ENCODE measurements around the gene GPR84. TPM values are rescaled to one million over a fixed set of nuclear protein-coding genes. Genes with fewer than 3 reads are reported as not detected.
A peak's percentile ranks its signal among the peaks of the same experiment; 100 is the strongest.

GPR84 gene
- total and polyA plus RNA-seq, 7 experiments from 2014 or later = 1.2 to 13.1 (median 3.9) TPM; not detected in 4

DNA sequence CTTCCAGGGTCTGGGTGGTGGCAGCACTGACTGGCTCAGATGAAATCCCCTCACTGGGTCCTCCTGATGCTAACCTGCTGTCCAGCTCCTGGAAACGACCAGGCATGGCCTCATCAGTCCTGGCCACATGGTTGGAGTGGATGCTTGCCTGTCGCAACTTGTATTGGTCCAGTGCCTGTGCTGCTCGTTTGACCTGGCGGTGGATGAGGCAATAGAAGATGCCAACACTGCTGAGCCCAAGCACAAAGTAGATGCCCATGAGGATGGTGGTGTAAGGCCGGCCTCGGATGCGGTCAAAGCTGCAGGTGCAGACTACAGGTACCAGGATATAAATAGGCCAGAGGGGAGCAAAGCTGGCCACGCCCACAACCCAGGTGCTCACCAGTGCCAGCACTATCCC, 1.2 kb downstream of the GPR84 start:
- no peaks in the 10 kb centered on the region for H3K9me3 ChIP-seq (ENCODE audit: control insufficient read depth in 2 of 3, low read length in 3 of 3)
- Mint-ChIP-seq H3K27me3 (peaks cover 0 to 7% (median 0%) of the 10 kb centered on the region in 5 donors), H3K4me3 (peak overlapping the region in 1 of 10 donors; percentile 73), H3K27ac (peak overlapping the region in 2 of 9 donors; percentile 41 to 68), H3K9me3 (no peaks in the 10 kb centered on the region), H3K4me1 (peaks cover 20 to 34% (median 29%) of the 10 kb centered on the region in 7 donors), H3K36me3 (no peaks in the 10 kb centered on the region)
- ChIA-PET POLR2A (interaction anchor here (0.6 to 1.6 kb wide), 7 partner anchors 8 to 111 kb away, joined by 3 to 7 read pairs (median 3); partner anchors contain the start of genes CBX5 and HNRNPA1), CTCF (interaction anchor here (0.9 to 4.0 kb wide), 4 partner anchors 16 to 147 kb away, joined by 3 to 36 read pairs (median 6); no protein-coding TSS in a partner anchor)
- ATAC-seq (no peak), DNase-seq (no peak)
- intact Hi-C loops (cut with micrococcal nuclease) = loop anchor here in 1 of 2 donors (1.0 kb wide), 1 partner anchor 357 kb away; no protein-coding TSS in a partner anchor
- H3K27ac ChIP-seq (ENCODE audit: low read depth, low read length) = no peak overlapping the region
- H3K27me3 ChIP-seq (ENCODE audit: control insufficient read depth in 2 of 2, insufficient read depth in 2 of 2, low read length in 2 of 2) = no peaks in the 10 kb centered on the region
- H3K4me3 ChIP-seq (ENCODE audit: low read length) = no peak overlapping the region
- no peaks in the 10 kb centered on the region for H3K36me3 ChIP-seq (ENCODE audit: control insufficient read depth in 2 of 3, insufficient read depth in 3 of 3, low read length in 3 of 3)
- H3K4me1 ChIP-seq (ENCODE audit: control insufficient read depth in 2 of 2, insufficient read depth in 2 of 2, low read length in 2 of 2) = peaks cover 7 to 17% of the 10 kb centered on the region in 2 donors

DNA sequence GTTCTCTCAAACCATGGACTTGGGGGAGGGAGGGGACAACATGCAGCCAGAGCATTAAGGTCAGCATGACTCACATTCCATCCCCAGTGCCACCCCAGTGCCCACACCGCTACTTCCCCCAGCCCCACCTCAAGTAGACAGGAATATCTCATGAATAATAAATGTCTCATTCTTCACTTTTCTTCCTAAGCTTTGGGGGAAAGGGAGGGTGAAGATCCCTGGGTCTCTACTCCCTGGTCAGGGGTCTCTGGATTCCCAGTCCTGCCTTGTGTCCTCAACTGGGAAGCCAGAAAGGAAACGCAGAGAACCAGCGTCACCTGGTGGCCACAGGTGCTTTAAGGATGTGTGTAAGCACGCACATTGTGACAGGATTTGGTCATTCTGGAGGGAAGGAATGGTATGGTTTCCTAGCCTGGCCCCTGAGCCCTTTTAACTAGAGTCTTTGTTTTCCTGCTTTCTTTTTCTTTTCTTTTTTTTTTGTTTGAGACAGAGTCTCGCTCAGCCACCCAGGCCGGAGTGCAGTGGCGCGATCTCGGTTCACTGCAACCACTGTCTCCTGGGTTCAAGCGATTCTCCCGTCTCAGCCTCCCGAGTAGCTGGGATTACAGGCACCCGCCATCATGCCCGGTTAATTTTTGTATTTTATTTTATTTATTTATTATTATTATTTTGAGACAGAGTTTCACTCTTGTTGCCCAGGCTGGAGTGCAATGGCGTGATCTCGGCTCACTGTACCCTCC, 3.4 kb downstream of the GPR84 start:
- H3K4me1 Mint-ChIP-seq = peaks cover 19 to 38% (median 21%) of the 10 kb centered on the region in 7 donors
- no peaks in the 10 kb centered on the region for H3K9me3 Mint-ChIP-seq
- H3K27me3 ChIP-seq (ENCODE audit: control insufficient read depth in 2 of 2, insufficient read depth in 2 of 2, low read length in 2 of 2) = no peaks in the 10 kb centered on the region
- no peaks in the 10 kb centered on the region for H3K36me3 ChIP-seq (ENCODE audit: control insufficient read depth in 2 of 3, insufficient read depth in 3 of 3, low read length in 3 of 3)
- H3K4me3 Mint-ChIP-seq = peak overlapping the region in 8 of 10 donors; percentile 11 to 59 (median 41)
- H3K9me3 ChIP-seq (ENCODE audit: control insufficient read depth in 2 of 3, low read length in 3 of 3) = no peaks in the 10 kb centered on the region
- ChIA-PET CTCF (interaction anchor here (0.9 to 4.0 kb wide), 11 partner anchors 11 to 146 kb away, joined by 3 to 36 read pairs (median 4); no protein-coding TSS in a partner anchor), POLR2A (interaction anchor here (0.9 to 5.6 kb wide), 6 partner anchors 24 to 81 kb away, joined by 3 to 68 read pairs (median 4); partner anchors contain the start of genes CBX5, COPZ1 and HNRNPA1)
- peaks cover 5 to 24% of the 10 kb centered on the region in 2 donors for H3K4me1 ChIP-seq (ENCODE audit: control insufficient read depth in 2 of 2, insufficient read depth in 2 of 2, low read length in 2 of 2)
- ATAC-seq = no peak
- intact Hi-C loops (cut with micrococcal nuclease) = loop anchor here (1.0 to 2.0 kb wide), 3 partner anchors 67 to 141 kb away; no protein-coding TSS in a partner anchor
- no peaks in the 10 kb centered on the region for H3K36me3 Mint-ChIP-seq
- no peak overlapping the region for H3K27ac ChIP-seq (ENCODE audit: low read depth, low read length)
- no peak overlapping the region for H3K4me3 ChIP-seq (ENCODE audit: low read length)
- H3K27ac Mint-ChIP-seq = peak overlapping the region in 7 of 9 donors; percentile 28 to 79 (median 60)
- H3K27me3 Mint-ChIP-seq = no peaks in the 10 kb centered on the region
- peak in 7 of 9 donors; percentile 27 to 60 (median 41) for DNase-seq

DNA sequence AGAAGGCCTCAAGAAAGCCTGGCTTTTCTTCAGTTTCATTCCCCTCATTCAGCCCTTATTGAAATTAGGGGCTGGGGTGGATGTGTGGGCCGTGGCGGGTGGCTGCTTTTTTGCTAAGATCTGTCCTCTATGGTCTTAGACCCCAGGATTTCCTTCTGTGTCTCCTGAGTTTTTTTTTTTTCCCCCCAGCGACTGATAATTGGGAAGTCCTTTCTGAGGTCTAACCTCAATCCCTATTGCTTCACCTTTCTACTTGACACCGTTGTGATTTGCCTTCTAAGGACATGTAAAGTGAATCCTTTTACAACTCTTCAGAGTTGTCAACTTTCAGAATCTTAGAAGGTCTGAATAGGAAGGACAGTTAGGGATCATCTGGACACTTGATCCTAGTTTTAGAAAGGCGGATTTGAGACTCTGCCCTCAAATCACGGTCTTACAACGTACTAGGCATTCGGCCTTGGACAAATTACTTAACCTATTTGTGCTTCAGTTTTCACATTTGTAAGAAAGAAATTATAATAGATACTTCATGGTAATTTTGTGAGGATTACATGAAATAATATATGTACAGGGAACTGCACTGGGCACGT, 4.4 kb downstream of the GPR84 start:
- peak overlapping the region; percentile 88 for H3K4me3 ChIP-seq (ENCODE audit: low read length)
- ChIA-PET POLR2A (interaction anchor here (0.8 to 5.6 kb wide), 13 partner anchors 8 to 111 kb away, joined by 3 to 68 read pairs (median 6); partner anchors contain the start of genes CBX5, COPZ1 and HNRNPA1), CTCF (interaction anchor here (0.7 to 4.0 kb wide), 13 partner anchors 8 to 142 kb away, joined by 3 to 41 read pairs (median 4); partner anchors contain the start of gene CBX5)
- intact Hi-C loops (cut with micrococcal nuclease) = loop anchor here (1.0 to 2.0 kb wide), 12 partner anchors 8 to 146 kb away; partner anchors contain the start of genes CBX5 (in 2 of the 2), HNRNPA1 (in 2 of the 2), COPZ1 (in 1 of the 2) and NCKAP1L (in 1 of the 2)
- no peaks in the 10 kb centered on the region for H3K36me3 ChIP-seq (ENCODE audit: control insufficient read depth in 2 of 3, insufficient read depth in 3 of 3, low read length in 3 of 3)
- no peak overlapping the region for H3K27ac Mint-ChIP-seq
- H3K27me3 ChIP-seq (ENCODE audit: control insufficient read depth in 2 of 2, insufficient read depth in 2 of 2, low read length in 2 of 2) = no peaks in the 10 kb centered on the region
- no peaks in the 10 kb centered on the region for H3K9me3 ChIP-seq (ENCODE audit: control insufficient read depth in 2 of 3, low read length in 3 of 3)
- H3K4me1 Mint-ChIP-seq = peaks cover 18 to 36% (median 24%) of the 10 kb centered on the region in 7 donors
- no peak for DNase-seq
- no peak for ATAC-seq
- no peaks in the 10 kb centered on the region for H3K36me3 Mint-ChIP-seq
- H3K4me3 Mint-ChIP-seq = peak overlapping the region in 2 of 10 donors; percentile 9 to 40
- peak overlapping the region; percentile 85 for H3K27ac ChIP-seq (ENCODE audit: low read depth, low read length)
- H3K27me3 Mint-ChIP-seq = no peaks in the 10 kb centered on the region
- no peaks in the 10 kb centered on the region for H3K9me3 Mint-ChIP-seq
- peaks cover 5 to 24% of the 10 kb centered on the region in 2 donors for H3K4me1 ChIP-seq (ENCODE audit: control insufficient read depth in 2 of 2, insufficient read depth in 2 of 2, low read length in 2 of 2)

DNA sequence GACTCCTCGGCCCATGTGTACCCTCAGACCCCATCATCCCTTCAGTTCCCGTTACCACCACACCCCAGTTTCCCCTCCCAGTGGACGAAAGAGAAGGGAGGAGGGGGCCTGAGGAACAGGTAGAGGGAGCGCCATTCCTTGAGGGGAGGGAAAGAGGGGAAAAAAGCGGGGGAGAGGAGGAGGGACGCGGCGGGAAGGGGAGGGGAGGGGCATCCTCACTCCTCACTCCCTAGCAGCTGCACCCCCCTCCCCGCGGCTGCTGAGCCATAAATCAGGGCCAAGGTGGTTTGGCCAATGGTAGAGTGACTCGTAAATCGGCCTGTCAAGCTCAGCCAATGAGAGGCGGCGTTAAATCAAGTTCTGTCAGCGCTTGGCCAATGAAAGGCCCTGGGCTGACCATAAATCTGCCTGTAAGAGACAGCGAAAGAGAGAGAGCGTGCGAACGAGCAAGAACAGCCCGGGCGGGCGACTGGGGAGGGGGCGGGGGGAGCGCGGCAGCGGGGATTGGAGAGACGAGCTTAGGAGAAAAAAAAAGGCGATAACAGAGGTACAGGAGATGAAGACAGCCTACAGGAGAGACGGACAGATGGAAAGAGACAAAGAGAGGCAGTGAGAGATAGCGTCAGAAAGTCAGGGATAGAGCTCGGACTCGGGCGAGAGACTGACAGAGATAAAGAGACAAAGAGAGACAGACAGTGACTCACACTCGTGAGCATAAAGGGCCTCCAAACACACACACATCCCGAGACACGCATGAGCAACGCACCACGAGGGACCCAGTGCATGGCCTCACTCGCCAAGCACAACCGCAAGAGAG, 5.1 kb downstream of the GPR84 start:
- intact Hi-C loops (cut with micrococcal nuclease) = loop anchor here (1.0 to 2.0 kb wide), 12 partner anchors 9 to 170 kb away; partner anchors contain the start of genes CBX5 (in 2 of the 2), HNRNPA1 (in 2 of the 2), COPZ1 (in 1 of the 2) and NCKAP1L (in 1 of the 2)
- Mint-ChIP-seq H3K9me3 (no peaks in the 10 kb centered on the region), H3K4me3 (no peak overlapping the region), H3K27ac (no peak overlapping the region), H3K4me1 (peaks cover 11 to 28% (median 18%) of the 10 kb centered on the region in 7 donors), H3K36me3 (no peaks in the 10 kb centered on the region), H3K27me3 (no peaks in the 10 kb centered on the region)
- Histone ChIP-seq H3K4me1 (ENCODE audit: control insufficient read depth in 2 of 2, insufficient read depth in 2 of 2, low read length in 2 of 2) (peaks cover 5 to 17% of the 10 kb centered on the region in 2 donors), H3K9me3 (ENCODE audit: control insufficient read depth in 2 of 3, low read length in 3 of 3) (no peaks in the 10 kb centered on the region), H3K36me3 (ENCODE audit: control insufficient read depth in 2 of 3, insufficient read depth in 3 of 3, low read length in 3 of 3) (no peaks in the 10 kb centered on the region), H3K4me3 (ENCODE audit: low read length) (peak overlapping the region; percentile 88), H3K27ac (ENCODE audit: low read depth, low read length) (peak overlapping the region; percentile 85), H3K27me3 (ENCODE audit: control insufficient read depth in 2 of 2, insufficient read depth in 2 of 2, low read length in 2 of 2) (no peaks in the 10 kb centered on the region)
- DNase-seq (peak; percentile 68 to 98 (median 94)), ATAC-seq (peak; percentile 95)
- ChIA-PET CTCF (interaction anchor here (0.6 to 4.0 kb wide), 16 partner anchors 9 to 137 kb away, joined by 3 to 41 read pairs (median 4); partner anchors contain the start of genes CBX5 and COPZ1), POLR2A (interaction anchor here (0.7 to 5.6 kb wide), 17 partner anchors 9 to 144 kb away, joined by 3 to 68 read pairs (median 5); partner anchors contain the start of genes CBX5, COPZ1 and HNRNPA1)

DNA sequence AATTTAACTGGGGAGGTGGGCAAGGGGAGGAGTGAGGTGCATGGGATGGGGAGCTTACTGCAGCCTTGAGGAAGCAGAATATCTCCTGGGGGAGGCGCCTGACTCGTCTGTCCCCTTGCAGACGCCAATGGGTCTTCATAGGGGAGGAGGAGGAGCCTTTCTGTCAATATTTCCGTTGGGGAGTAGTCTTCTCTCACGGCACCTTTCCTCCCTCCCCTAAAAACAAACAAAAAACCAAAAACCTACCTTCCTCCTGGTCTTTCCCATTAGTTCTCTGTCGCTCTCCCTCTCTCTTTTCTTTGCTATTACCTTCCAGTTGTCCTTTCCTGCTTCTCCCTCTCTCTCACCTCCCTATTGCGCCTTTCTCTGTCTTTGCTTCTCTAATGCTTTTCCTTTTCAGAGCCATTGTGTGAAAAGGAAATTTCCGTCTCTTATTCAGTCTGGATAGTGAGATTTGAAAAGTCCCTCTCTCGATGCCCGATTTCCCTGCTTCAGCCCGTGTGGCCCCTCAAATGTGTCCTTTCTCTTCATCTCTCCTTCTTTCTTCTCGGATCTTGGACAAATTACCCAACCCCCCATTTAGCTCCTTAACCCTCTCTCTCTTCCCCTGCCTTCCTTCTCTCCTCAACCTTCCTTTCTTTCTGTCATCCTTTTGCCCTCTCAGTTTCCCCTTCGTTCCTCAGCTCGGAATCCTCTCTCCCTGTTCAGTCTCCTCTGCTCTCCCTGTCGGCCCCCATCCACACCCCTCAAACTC, 5.9 kb downstream of the GPR84 start:
- peak overlapping the region; percentile 88 for H3K4me3 ChIP-seq (ENCODE audit: low read length)
- H3K27me3 ChIP-seq (ENCODE audit: control insufficient read depth in 2 of 2, insufficient read depth in 2 of 2, low read length in 2 of 2) = no peaks in the 10 kb centered on the region
- no peaks in the 10 kb centered on the region for H3K9me3 Mint-ChIP-seq
- H3K27me3 Mint-ChIP-seq = no peaks in the 10 kb centered on the region
- ATAC-seq (no peak), DNase-seq (peak in 7 of 9 donors; percentile 23 to 72 (median 36))
- POLR2A ChIA-PET = interaction anchor here (0.7 to 5.6 kb wide), 17 partner anchors 10 to 143 kb away, joined by 3 to 68 read pairs (median 5); partner anchors contain the start of genes CBX5, COPZ1 and HNRNPA1
- H3K4me1 Mint-ChIP-seq = peaks cover 3 to 23% (median 11%) of the 10 kb centered on the region in 7 donors
- H3K36me3 ChIP-seq (ENCODE audit: control insufficient read depth in 2 of 3, insufficient read depth in 3 of 3, low read length in 3 of 3) = no peaks in the 10 kb centered on the region
- H3K27ac ChIP-seq (ENCODE audit: low read depth, low read length) = peak overlapping the region; percentile 85
- H3K27ac Mint-ChIP-seq = no peak overlapping the region
- H3K9me3 ChIP-seq (ENCODE audit: control insufficient read depth in 2 of 3, low read length in 3 of 3) = no peaks in the 10 kb centered on the region
- intact Hi-C loops (cut with micrococcal nuclease) = loop anchor here in 1 of 2 donors (1.0 to 2.0 kb wide), 2 partner anchors 54 to 169 kb away; no protein-coding TSS in a partner anchor
- H3K36me3 Mint-ChIP-seq = no peaks in the 10 kb centered on the region
- CTCF ChIA-PET = interaction anchor here (1.0 to 4.0 kb wide), 12 partner anchors 10 to 143 kb away, joined by 3 to 41 read pairs (median 5); partner anchors contain the start of genes CBX5 and COPZ1
- H3K4me1 ChIP-seq (ENCODE audit: control insufficient read depth in 2 of 2, insufficient read depth in 2 of 2, low read length in 2 of 2) = peaks cover 5 to 15% of the 10 kb centered on the region in 2 donors
- H3K4me3 Mint-ChIP-seq = no peak overlapping the region
